ENCODE data around the gene NBL1.
A peak's percentile ranks its signal among the peaks of the same experiment; 100 is the strongest.

NBL1 gene

DNA sequence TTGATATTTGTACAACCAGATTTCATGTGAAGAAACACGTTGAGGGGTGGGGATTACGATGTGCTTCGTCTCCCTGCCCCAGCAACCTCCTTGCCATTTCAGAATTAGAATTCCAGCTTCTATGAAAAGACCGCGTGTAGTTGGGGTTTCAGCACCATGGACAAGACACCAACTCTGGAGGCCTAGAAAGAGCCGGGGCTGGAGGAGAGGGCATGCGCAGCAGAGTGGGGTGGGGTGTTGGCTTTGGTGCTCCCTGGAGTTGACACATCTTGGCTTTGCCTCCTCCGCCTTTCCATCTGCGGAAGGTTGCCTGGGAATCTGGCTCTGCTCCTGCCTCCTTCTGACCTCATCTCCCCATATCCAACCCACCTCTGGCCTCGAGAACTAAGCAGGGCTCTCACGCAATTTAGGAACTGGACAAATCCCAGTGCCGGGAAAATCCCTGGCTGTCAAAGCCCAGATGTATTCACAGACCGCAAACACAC is 32.4 kb downstream of the NBL1 start:
- no peak for DNase-seq

- no peak for DNase-seq
Measured at GRCh38 chr1:19678493-19678892, 34.4 kb downstream of the NBL1 start.

DNA sequence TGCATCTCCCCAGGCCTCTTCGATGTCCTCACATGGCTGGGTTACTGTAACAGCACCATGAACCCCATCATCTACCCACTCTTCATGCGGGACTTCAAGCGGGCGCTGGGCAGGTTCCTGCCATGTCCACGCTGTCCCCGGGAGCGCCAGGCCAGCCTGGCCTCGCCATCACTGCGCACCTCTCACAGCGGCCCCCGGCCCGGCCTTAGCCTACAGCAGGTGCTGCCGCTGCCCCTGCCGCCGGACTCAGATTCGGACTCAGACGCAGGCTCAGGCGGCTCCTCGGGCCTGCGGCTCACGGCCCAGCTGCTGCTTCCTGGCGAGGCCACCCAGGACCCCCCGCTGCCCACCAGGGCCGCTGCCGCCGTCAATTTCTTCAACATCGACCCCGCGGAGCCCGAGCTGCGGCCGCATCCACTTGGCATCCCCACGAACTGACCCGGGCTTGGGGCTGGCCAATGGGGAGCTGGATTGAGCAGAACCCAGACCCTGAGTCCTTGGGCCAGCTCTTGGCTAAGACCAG is 34.9 kb downstream of the NBL1 start:
- DNase-seq, result no peak

DNA sequence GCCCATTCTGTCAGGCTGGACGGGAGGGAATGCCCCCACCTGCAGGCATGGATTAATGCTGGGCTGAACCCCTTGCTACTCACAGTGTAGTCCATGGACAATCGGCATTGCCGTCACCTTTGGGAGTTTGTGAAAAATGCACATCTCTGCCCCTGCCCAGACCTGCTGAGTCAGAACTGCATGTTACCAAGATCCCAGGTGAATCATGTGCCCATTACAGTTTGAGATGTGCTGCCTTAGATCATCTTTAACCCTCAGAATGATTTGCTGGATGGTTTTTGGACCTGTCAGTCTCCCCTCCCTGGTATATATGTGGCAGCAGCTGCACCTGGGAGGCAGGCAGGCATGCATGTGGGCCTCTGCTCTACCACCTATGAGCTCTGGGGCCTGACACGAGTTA is 35.6 kb downstream of the NBL1 start:
- no peak for DNase-seq

- DNase-seq, result no peak
Measured at GRCh38 chr1:19680644-19681043, 36.5 kb downstream of the NBL1 start.

GRCh38 chr1:19682257-19682656 is 38.1 kb downstream of the NBL1 start:
- DNase-seq, result no peak

GRCh38 chr1:19682901-19683300 is 38.8 kb downstream of the NBL1 start:
- DNase-seq, result no peak

DNA sequence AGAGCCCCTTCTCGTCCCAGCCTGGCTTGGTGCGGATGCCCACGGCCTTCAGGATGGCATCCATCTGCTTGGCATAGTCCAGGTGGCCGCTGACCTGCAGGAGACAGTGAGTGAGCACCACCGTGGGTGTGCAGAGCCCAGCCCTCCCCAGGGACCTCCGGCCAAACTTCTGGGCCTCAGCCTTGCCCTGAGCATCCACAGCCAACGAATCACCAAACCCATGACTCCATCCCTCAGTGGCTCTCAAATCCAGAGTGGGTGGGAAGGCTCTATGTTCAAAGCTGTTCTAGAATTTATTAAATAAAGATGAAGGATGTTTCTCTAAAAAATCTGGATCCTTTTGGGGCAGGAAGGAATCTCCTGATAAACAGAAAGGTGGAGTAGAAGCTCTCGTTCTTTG is 39.2 kb downstream of the NBL1 start:
- DNase-seq, result no peak

GRCh38 chr1:19684677-19685076 is 40.6 kb downstream of the NBL1 start:
- no peak for DNase-seq

GRCh38 chr1:19685994-19686393 is 41.9 kb downstream of the NBL1 start:
- DNase-seq, result no peak

GRCh38 chr1:19687414-19687813 is 43.3 kb downstream of the NBL1 start:
- no peak for DNase-seq

- peak; percentile 34 for DNase-seq
Measured at GRCh38 chr1:19688041-19688842, 44.1 kb downstream of the NBL1 start.

- DNase-seq, result no peak
Measured at GRCh38 chr1:19689085-19689757, 45.1 kb downstream of the NBL1 start.

DNA sequence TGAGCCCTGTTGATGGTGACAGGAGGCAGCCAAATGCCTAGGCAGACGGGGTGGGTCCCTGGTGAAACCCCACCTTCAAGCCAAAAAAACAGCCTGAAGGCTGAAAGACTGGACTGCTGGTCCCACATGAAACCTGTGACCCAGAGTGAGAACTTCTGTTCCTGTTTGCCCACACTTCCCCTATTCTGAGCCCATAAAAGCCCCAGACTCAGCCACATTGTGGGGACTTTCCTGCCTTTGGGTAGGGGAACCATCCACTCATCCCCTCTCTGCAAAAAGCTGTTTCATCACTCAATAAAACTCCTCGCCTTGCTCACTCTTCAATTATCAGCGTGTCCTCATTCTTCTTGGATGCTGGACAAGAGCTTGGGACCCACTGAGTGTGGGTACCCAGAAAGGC is 45.7 kb downstream of the NBL1 start:
- no peak for DNase-seq

DNA sequence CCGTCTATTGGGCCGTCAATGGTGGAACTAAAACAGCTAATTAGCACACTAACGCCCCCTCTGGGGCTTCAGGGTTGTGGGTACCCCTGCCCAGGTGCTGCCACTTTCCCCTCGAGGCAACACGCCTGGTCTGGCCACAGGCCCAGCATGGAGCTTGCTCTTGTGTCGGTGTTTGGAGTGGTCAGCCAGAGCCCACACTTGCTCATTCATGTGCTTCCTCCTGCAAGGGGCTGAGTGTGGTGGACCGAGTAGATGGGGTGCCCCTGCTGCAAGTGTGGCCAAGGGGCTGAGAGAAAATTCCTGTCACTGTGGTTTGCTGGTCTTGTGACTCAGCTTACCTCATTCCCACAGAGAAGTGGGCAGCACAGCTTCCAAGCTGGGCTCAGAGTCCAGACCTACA is 46.2 kb downstream of the NBL1 start:
- DNase-seq, result no peak

DNA sequence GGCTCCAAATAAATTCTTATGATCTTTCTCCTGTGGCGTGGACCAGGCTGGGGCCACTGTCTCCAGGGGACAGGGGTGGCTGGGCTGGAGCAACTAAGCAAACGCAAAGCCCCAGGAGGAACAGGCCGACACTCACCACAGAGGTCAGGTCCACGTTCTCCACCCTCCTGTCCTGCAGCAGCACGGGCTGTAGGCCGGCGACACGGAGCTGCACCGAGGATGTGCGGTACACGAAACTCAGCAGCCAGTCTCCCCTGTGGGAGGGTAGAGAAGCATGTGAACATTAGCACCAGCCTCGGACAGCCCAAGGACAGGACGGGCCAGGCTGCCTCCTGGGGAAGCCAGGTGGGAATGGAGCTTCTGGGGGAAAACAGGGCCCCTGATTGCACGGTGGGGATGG is 50.2 kb downstream of the NBL1 start:
- no peak for DNase-seq

DNA sequence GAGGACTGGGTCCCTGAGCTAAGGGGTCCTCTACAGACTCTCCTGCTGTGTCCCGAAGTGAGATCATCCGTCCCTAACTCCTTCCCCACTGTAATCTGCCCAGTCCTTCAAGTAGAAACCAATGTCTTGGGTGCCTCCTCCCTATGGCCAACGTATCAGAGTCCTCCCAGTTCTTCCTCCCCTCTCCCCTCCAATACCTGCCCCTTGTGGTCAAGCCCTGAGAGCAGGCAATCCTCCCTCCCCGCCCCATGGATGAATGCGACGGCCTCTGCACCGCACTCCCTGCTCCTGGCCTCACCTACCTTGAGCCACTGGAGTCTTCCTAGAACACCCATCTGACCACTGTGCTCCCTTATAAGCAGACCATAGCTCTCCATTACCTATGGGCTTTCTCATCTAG is 51.7 kb downstream of the NBL1 start:
- no peak for DNase-seq

DNA sequence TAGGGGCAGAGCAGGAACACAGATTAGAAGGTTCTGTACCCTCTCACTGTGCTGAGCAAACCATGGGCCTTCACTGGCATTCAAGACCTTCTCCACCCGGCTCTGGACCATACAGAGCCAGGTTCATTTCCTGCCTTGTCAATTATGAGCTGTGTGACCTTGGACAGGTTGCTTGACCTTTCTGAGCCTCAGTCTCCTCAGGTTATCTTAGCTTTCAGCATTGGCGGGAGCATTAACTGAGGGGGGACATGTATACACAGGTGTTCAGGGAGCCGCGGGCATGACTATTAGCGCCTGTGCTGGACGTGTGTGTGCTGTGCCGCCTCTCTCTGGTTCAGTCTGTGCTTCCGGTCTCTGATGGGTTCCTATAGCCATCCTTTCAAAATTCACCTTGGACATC is 52.7 kb downstream of the NBL1 start:
- no peak for DNase-seq

GRCh38 chr1:19698181-19698580 is 54.1 kb downstream of the NBL1 start:
- no peak for DNase-seq

DNA sequence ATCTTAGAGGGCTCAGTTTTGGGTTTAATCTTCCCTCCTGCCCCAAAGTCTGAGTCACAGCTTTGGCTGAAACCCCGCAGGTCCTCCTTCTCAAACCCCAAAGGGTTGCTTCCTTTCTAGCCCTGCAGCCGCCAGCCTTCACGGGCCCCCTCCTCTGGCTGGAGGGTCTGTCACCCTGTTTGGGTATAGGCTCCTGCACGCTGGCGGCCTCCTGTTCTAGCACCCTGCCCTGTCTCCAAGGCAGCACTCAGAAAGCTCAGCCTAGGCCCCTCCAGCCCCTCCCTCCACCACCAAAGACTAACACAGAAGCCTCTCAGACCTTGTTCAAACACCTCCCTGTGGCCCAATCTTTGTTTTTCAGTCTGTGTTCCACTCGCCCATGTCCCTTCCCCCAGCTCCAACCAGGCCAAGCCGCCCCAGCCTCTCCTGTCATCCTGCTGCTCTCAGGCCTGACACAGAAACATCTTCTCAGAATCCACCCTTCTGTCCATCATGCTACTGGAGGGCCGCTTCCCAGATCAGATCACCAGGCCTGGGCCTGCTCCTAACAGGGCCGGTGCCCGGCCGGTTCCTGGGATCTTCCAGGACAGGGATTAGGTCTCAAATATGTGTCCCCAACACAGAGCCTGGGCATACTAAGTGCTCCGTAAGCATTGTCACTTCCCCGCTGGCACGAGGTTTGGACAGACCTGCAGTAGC is 56.1 kb downstream of the NBL1 start:
- DNase-seq, result no peak

DNA sequence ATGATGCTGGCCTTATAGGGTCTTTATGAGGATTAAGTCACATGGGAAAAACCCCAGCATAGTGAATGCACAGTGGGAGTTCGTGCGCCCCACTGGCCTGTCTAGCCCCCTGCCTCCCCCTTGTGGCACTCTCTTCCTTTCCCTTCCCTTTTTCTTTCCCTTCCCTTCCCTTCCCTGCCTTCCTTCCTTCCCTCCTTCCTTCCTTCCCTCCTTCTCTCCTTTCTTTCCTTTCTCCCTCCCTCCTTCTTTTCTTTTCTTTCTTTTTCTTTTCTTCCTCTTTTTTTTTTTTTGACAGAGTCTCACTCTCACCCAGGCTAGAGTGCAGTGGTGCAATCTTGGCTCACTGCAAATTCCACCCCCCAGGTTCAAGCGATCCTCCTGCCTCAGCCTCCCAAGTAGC is 59.2 kb downstream of the NBL1 start:
- DNase-seq, result no peak

GRCh38 chr1:19704247-19705113 is 60.4 kb downstream of the NBL1 start:
- DNase-seq, result peak; percentile 59

GRCh38 chr1:19705464-19705863 is 61.4 kb downstream of the NBL1 start:
- DNase-seq, result no peak
